NCI-H128 (cell line): ENCODE measurements around the gene OR7G1.
"Not testable (repeated sequence)": the region's sequence is repeated elsewhere in the genome, so short reads cannot be mapped to it uniquely, and the experiment has no call there.

Source experiments
- DNase-seq: peaks from one replicate; lab custom pipeline; 2025; ENCODE audit not compliant: unreplicated experiment; lab: John Stamatoyannopoulos, UW

OR7G1 gene

DNA sequence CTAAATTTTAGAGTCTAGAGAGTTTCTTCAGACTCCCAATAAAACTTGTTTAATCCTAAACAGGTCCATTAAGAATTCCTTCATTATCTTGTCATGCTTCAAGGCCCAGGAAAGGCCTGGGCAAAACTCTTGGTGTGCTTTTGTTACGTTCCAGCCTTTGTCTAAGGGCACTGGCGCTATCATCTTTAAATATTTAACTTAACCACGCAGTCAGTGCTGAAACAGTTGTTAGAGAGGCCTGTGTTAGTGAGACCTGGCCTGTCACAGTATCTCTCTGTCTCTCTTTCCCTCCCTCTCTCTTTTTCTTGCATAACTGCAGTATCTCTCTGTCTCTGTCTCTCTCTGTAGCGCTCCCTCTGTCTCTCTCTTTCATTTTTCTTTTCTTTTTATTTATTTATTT lies 36.9 kb downstream of the OR7G1 start:
- DNase-seq, result no peak

DNA sequence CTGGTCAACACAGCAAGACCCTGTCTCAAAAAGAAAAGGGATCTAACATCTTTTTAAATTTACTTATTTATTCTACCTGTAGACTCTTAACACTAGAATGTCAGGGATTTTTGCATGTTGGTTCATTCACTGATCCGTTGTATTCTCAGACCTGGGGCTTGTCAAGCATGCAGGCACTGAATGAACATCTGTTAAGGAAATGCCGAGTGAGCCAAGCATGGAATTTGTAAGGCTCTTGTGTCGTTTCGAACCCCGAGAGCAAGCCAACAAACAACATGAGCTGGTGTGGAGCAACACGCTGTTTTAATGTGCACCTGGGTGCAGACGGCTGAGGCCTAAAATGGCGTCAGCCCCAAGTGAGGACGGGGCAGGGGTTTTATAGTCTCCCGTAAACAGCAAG lies 38.7 kb downstream of the OR7G1 start:
- no peak for DNase-seq

DNA sequence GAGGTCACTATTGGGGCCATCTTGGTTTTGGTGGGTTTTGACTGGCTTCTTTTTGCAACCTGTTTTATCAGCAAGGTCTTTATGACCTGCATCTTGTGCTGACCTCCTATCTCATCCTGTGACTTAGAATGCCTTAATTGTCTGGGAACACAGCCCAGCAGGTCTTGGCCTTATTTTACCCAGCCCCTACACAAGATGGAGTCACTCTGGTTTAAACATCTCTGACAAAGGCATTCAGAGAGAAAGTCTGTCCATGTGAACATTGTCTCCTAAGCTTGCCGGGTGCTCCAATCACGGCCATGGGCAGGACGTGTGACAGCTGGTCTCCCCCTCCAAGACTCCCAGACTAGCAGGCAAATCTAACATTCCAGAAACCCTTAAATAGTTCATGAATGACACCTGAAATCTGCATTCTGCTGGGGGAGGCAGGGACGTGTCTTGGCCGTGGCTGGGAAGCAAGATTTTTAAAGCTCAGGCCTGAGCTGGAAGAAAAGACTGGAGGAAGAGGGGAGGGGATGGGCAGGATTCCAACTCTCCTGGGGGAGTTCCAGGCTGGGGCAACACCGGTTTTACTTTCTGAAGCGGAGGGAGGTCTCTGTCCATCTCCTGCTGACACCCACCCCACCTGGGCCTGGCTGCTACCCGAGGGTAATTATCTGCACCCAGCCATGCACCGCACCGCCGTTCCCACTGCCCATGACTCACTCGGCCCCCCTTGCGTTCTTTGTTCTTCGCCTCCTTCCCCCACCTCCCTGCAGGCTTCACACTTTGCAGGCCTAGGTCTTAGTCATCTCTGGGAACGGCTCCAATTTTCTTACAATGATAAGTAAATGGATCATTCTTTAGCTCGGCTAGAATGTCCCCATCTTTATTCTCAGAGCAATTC lies 40.3 kb downstream of the OR7G1 start:
- DNase-seq, result no peak

DNA sequence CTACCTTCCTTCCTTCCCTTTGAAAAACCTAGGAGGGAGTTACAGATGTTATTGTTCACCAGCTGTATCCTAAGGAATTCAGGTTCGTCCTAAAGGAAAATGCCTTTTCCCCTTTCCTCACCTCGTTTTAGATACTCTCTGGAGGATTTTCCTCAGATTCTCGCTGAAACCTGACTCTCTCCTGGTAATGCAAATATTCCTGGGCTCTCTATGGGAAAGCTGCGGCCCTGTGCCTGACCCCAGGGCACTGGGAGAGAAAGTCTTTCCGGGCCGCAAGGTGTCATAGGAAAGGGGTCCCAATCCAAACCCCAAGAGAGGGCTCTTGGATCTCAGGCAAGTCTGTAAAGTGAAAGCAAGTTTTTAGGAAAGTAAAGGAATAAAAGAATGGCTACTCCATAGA lies 41.8 kb downstream of the OR7G1 start:
- DNase-seq, result no peak

DNA sequence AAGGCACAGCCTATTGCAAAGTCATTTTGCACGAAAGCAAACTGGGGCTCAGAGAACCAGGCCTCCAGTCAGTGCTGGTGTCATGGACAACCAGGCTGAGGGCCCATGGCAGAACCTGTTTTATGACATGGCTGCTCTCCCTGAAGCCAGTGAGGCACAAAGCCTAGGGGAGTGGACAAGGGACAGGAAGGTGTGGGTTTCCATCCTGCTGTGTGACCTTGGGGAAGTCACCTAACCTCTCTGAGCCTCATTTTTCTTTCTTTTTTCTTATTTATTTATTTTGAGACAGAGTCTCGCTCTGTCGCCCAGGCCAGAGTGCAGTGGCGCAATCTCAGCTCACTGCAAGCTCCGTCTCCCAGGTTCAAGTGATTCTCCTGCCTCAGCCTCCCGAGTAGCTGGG lies 43.8 kb downstream of the OR7G1 start:
- not testable (repeated sequence) for DNase-seq

DNA sequence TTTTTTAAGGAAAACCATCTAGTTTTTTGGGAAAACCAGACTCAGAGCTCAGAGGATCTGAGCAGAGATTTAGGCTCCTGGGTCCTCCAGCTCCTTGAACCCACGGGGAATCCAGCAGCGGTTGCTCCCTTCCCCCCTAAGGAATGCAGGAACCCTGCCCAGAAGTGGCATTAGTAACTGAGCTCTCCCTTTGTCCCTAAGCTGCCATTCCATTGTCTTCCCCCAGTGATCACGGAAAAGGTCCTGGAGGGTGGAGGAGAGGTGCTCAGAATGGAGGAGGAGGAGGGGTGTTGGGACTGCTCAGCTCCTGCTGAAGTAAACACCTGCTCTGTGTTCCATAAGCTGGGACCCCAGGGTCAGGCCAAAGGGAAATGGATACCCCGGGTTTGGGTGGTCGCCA lies 45.5 kb downstream of the OR7G1 start:
- DNase-seq, result no peak

DNA sequence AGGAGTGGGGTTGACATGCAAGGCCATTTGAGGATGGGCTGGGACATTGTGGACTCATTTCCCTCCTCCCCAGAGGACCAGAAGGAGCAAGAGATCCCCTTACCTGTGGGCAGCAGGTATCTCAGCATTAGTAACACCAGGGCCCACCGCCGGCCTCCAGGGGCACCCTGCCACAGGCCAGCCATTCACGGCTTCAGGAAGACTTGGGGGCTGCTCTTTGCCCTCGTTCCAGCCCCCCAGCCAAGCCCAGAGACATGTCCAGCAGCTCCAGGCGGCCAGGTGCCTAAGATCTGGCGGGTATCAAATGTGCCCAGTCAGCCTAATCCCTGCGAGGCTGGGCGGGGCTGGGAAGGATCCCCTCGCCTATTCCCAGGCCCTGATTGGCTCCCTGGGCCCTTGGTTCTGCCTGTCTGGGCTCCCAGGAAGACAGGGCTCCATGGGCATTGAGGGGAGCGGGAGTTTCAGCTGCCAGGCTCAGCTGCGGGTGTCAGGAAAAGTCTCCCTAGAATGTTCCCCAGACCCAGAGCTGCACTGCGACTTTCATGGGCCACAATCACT lies 50.0 kb downstream of the OR7G1 start:
- DNase-seq, result no peak
